OCI-LY7 (cell line): ENCODE data around the gene RREB1. TPM values are rescaled to one million over a fixed set of nuclear protein-coding genes. Genes with fewer than 3 reads are reported as not detected.

Experiments
- BruUV-seq: library from RNA; stranded (reverse); fragments of 400-500 nt; replicated peaks from 2 replicates; lab custom pipeline; 2021; lab: Mats Ljungman, UMichigan
- CTCF ChIA-PET: fragments of 300-600 bp; sonication (Branson Sonifier 250); formaldehyde crosslinking; loops from one replicate; lab custom pipeline; 2022; ENCODE audit warnings: antibody characterized with exemption; ENCODE audit not compliant: unreplicated experiment; lab: Charles Lee
- POLR2A ChIA-PET: fragments of 300-600 bp; sonication (Branson Sonifier 250); formaldehyde crosslinking; loops from one replicate; lab custom pipeline; 2022; ENCODE audit warnings: antibody characterized with exemption; lab: Charles Lee
- DNase-seq: peaks from one replicate; pipeline ENCODE4 v3.0.0-alpha.2; 2015; ENCODE audit warnings: low spot score
- H2AFZ ChIP-seq: fragments of 200-600 bp; sonication (generic), shearing (Covaris generic); 2 replicates; pipeline ENCODE4 v1.6.1; 2014; ENCODE audit warnings: mild to moderate bottlenecking, antibody characterized with exemption, low read length, moderate library complexity
- H3K27ac ChIP-seq: fragments of 200-600 bp; sonication (generic); 2 replicates; pipeline ENCODE4 v1.5.1; 2014; ENCODE audit warnings: mixed run types, low read depth, mild to moderate bottlenecking, moderate library complexity, low read length, inconsistent platforms; ENCODE audit not compliant: poor library complexity, severe bottlenecking
- H3K36me3 ChIP-seq: fragments of 200-600 bp; sonication (generic); 2 replicates; pipeline ENCODE4 v1.6.1; 2014; ENCODE audit warnings: mild to moderate bottlenecking, antibody characterized with exemption, low read length, moderate library complexity, mixed read lengths; ENCODE audit not compliant: insufficient read depth
- H3K4me1 ChIP-seq: fragments of 200-600 bp; sonication (generic); 2 replicates; pipeline ENCODE4 v1.5.1; 2014; ENCODE audit warnings: mild to moderate bottlenecking, low read length; ENCODE audit not compliant: insufficient read depth, poor library complexity, severe bottlenecking
- H3K4me2 ChIP-seq: fragments of 200-600 bp; sonication (generic); 2 replicates; pipeline ENCODE4 v1.6.1; 2014; ENCODE audit warnings: mild to moderate bottlenecking, low read length
- H3K4me3 ChIP-seq: fragments of 200-600 bp; sonication (generic); 2 replicates; pipeline ENCODE4 v1.5.1; 2014; ENCODE audit warnings: mild to moderate bottlenecking, low read depth, low read length; ENCODE audit not compliant: poor library complexity, severe bottlenecking
- H3K79me2 ChIP-seq: fragments of 200-600 bp; sonication (generic); 2 replicates; pipeline ENCODE4 v1.6.1; 2016; ENCODE audit warnings: low read depth, mild to moderate bottlenecking, low read length, moderate library complexity, mixed read lengths; ENCODE audit not compliant: insufficient read depth
- H3K9me2 ChIP-seq: fragments of 200-600 bp; sonication (generic); 2 replicates; pipeline ENCODE4 v1.6.1; 2016; ENCODE audit warnings: mild to moderate bottlenecking, low read length, mixed read lengths; ENCODE audit not compliant: insufficient read depth
- H3K9me3 ChIP-seq: fragments of 200-600 bp; sonication (generic); 2 replicates; pipeline ENCODE4 v1.6.1; 2014; ENCODE audit warnings: mild to moderate bottlenecking, mixed run types, low read length, mixed read lengths
- H4K20me1 ChIP-seq: fragments of 200-600 bp; sonication (generic); 2 replicates; pipeline ENCODE4 v1.6.1; 2014; ENCODE audit warnings: mild to moderate bottlenecking, antibody characterized with exemption, low read length, moderate library complexity, mixed read lengths; ENCODE audit not compliant: insufficient read depth
- EZH2phosphoT487 ChIP-seq: fragments of 200-600 bp; sonication (generic); IDR thresholded peaks from 2 replicates; pipeline ENCODE4 v1.6.1; 2018; ENCODE audit warnings: low read depth, borderline replicate concordance, mild to moderate bottlenecking, mixed run types, antibody characterized with exemption, low read length, moderate library complexity, mixed read lengths
- intact Hi-C: fragments of 100-400 bp; cut with micrococcal nuclease; formaldehyde crosslinking; loops from one replicate; pipeline ENCODE4 v1.10.0; 2022; ENCODE audit not compliant: unreplicated experiment
- total RNA-seq, 2 experiments: library from RNA; depleted of rRNA in 1 of 2; stranded (reverse); fragments of >200 nt in 1 of 2; shearing (Covaris generic) in 1 of 2; gene quantifications; 2 replicates each; pipeline ENCODE4 v1.2.3, GENCODE V29; 2014 to 2022
- TF ChIP-seq, protein P1 (sequence below): fragments of 200-600 bp; sonication (generic); conservative IDR thresholded peaks from 2 replicates; pipeline ENCODE4 v1.5.1; 2014; ENCODE audit warnings: mild to moderate bottlenecking, antibody characterized with exemption, low read length, moderate library complexity, mixed read lengths

Gene RREB1
- total RNA-seq, 2 experiments from 2014 or later = 4.4 to 7.1 TPM

DNA sequence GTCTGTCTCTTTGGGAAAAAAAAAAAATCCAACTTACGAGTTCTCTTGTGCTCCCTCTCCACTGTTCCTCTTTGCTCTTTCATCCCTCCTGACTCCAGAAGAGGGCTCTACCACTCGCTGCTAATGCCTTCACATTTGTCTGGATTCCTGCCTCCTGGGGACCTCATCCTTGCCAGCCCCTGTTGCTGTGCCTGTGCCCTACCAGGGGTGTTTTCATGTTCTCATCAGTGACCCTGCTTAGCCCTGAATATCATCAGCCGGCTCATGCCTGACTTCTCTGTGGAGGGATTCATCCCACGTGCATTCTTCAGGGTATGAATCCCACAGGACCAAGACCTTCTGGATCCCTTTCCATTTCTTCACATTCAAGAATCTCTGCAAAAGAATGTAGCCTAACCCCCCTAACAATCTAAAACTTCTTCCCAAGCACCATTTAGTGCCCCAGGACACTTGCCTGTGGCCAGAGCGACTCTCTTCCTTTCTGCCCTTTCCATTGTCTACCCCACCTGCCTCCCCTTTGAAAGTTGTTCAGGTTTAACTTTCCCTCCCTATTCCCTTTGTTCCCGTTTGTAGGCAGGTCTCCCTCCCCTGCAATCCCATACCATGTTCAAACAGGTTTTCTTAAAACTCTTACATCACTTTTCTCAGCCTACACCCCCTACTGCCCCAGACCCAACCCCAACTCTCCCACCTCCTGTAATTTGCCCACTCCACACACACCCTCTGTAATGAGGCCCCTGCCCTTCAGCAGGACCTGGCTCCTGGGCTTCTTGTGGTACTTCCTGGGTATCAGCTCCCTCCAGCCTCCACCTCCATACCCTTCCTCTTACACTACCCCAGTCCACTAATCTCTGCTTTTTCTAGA is 50.2 kb downstream of the RREB1 start:
- H4K20me1 ChIP-seq = peaks cover 20% of the 10 kb centered on the region
- ChIA-PET CTCF (no interaction called here), POLR2A (no interaction called here)
- no peak overlapping the region for H3K4me2 ChIP-seq
- H3K4me1 ChIP-seq = peaks cover 26% of the 10 kb centered on the region
- no peak overlapping the region for H3K27ac ChIP-seq
- no peak overlapping the region for H3K4me3 ChIP-seq
- no peaks in the 10 kb centered on the region for H3K79me2 ChIP-seq
- no peaks in the 10 kb centered on the region for H3K36me3 ChIP-seq
- intact Hi-C loops = no loop called here
- no peak for DNase-seq
- TF ChIP-seq EZH2phosphoT487 = no peak
- TF ChIP-seq, protein P1, sequence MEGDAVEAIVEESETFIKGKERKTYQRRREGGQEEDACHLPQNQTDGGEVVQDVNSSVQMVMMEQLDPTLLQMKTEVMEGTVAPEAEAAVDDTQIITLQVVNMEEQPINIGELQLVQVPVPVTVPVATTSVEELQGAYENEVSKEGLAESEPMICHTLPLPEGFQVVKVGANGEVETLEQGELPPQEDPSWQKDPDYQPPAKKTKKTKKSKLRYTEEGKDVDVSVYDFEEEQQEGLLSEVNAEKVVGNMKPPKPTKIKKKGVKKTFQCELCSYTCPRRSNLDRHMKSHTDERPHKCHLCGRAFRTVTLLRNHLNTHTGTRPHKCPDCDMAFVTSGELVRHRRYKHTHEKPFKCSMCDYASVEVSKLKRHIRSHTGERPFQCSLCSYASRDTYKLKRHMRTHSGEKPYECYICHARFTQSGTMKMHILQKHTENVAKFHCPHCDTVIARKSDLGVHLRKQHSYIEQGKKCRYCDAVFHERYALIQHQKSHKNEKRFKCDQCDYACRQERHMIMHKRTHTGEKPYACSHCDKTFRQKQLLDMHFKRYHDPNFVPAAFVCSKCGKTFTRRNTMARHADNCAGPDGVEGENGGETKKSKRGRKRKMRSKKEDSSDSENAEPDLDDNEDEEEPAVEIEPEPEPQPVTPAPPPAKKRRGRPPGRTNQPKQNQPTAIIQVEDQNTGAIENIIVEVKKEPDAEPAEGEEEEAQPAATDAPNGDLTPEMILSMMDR = no peak
- no peak overlapping the region for H2AFZ ChIP-seq
- H3K9me2 ChIP-seq = no peaks in the 10 kb centered on the region
- no TSS peak for BruUV-seq
- no peaks in the 10 kb centered on the region for H3K9me3 ChIP-seq

DNA sequence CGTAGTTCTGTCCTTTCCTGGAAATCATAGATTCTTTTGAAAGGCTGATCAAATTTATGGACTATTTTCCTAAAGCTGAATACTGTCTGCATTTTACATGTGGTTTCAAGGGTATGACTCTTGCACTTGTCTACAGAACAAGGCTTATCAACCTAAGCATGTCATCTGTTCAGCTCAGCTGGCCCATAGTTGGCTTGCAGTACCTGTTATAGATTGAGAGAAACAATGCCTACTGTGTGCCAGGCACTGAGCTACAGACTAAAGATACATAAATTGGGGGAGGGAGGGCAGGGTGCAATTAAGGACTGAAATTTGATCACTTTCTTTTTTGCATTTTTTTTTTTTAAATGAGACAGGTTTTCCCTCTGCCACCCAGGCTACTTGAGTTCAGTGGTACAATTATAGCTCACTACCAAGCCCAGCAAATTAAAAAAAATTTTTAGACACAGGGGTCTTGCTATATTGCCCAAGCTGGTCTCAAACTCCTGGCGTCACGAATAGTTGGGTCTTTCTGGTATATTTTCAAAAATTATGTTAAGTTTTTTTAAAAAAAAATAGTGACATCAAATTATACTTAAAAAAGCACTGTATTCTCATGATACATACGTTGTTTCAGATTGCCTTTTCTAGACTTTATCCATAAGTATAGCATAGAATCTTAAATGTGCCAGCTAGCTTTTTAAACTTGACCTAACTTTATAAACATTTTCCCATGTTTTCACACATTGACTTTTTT is 52.2 kb downstream of the RREB1 start:
- ChIA-PET CTCF (no interaction called here), POLR2A (interaction anchor here (0.6 to 0.7 kb wide), 2 partner anchors 321 to 1871 kb away, joined by 3 to 4 read pairs; no protein-coding TSS in a partner anchor)
- no peaks in the 10 kb centered on the region for H3K9me2 ChIP-seq
- H3K4me3 ChIP-seq = no peak overlapping the region
- H3K4me1 ChIP-seq = peaks cover 18% of the 10 kb centered on the region
- H3K36me3 ChIP-seq = no peaks in the 10 kb centered on the region
- H3K9me3 ChIP-seq = no peaks in the 10 kb centered on the region
- H2AFZ ChIP-seq = no peak overlapping the region
- no peak overlapping the region for H3K4me2 ChIP-seq
- H4K20me1 ChIP-seq = peaks cover 12% of the 10 kb centered on the region
- no peak for DNase-seq
- intact Hi-C loops = no loop called here
- no peaks in the 10 kb centered on the region for H3K79me2 ChIP-seq
- H3K27ac ChIP-seq = no peak overlapping the region
- BruUV-seq = no TSS peak
- TF ChIP-seq, protein P1 = no peak
- TF ChIP-seq EZH2phosphoT487 = no peak
